HFFc6 (cell line): Measurements from ENCODE around the gene FOXK1. TPM values are rescaled to one million over a fixed set of nuclear protein-coding genes. Genes with fewer than 3 reads are reported as not detected.
A peak's percentile ranks its signal among the peaks of the same experiment; 100 is the strongest.

ENCODE experiments used
- DNase-seq: peaks from one replicate; pipeline ENCODE4 v3.0.0-alpha.2; 2018
- H3K27ac Mint-ChIP-seq: 2 replicates; pipeline ENCODE4 v1.8.0; 2020; ENCODE audit warnings: mild to moderate bottlenecking, mixed read lengths
- H3K27me3 Mint-ChIP-seq: 2 replicates; pipeline ENCODE4 v1.8.0; 2021; ENCODE audit warnings: mild to moderate bottlenecking, moderate library complexity, mixed read lengths; ENCODE audit not compliant: insufficient read depth
- H3K36me3 Mint-ChIP-seq: 2 replicates; pipeline ENCODE4 v1.8.0; 2021; ENCODE audit warnings: low read depth, mixed read lengths
- H3K4me1 Mint-ChIP-seq: 2 replicates; pipeline ENCODE4 v1.8.0; 2020; ENCODE audit warnings: low read depth, mixed read lengths
- H3K4me3 Mint-ChIP-seq: 2 replicates; pipeline ENCODE4 v1.8.0; 2020; ENCODE audit warnings: mild to moderate bottlenecking, moderate library complexity, mixed read lengths
- H3K9me3 Mint-ChIP-seq: 2 replicates; pipeline ENCODE4 v1.8.0; 2020; ENCODE audit warnings: mild to moderate bottlenecking, mixed read lengths
- total RNA-seq, 6 experiments: library from RNA; stranded (reverse); fragmentation: NEBNext Ultra II Directional; extraction: Animal tissue kit (Norgen Biotek cat#: 25700); gene quantifications; 2 replicates in 1 of 6; 3 replicates in 5 of 6; pipeline ENCODE4 v1.2.3, GENCODE V29; 2021
- TF ChIP-seq, protein P1 (sequence below): fragments of 200-600 bp; sonication (generic); IDR thresholded peaks from 2 replicates; pipeline ENCODE4 v1.5.0; 2021; ENCODE audit warnings: antibody characterized with exemption, mild to moderate bottlenecking

Gene FOXK1
- total RNA-seq, 6 experiments from 2014 or later = 33.8 to 39.4 (median 36.2) TPM

DNA sequence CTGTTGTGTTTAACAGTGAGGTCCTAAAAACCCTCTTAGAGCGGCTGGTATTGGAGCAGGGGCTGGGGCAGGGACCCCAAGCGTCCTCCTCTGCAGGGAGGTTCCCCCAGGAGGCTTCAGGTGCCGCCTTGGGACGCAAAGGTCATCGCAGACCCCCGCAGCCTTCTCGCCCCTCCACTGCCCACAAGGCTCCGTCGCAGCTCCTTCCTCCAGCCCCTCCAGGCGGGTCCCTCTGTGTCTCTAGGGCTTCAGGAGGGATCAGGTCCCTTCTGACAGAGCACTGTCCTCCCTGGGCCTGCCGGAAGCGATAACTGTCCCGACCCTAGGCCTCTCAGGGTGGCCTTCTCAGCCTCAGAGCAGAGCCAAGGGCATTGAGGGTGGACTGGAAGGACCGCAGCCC is 67.3 kb downstream of the FOXK1 start:
- Mint-ChIP-seq H3K27ac (no peak overlapping the region), H3K27me3 (no peaks in the 10 kb centered on the region; the same call in 1 of the 2 replicates), H3K9me3 (no peaks in the 10 kb centered on the region; the same call in 1 of the 2 replicates), H3K36me3 (peaks cover 26% of the 10 kb centered on the region), H3K4me1 (peaks cover 28% of the 10 kb centered on the region), H3K4me3 (no peak overlapping the region)
- TF ChIP-seq, protein P1, sequence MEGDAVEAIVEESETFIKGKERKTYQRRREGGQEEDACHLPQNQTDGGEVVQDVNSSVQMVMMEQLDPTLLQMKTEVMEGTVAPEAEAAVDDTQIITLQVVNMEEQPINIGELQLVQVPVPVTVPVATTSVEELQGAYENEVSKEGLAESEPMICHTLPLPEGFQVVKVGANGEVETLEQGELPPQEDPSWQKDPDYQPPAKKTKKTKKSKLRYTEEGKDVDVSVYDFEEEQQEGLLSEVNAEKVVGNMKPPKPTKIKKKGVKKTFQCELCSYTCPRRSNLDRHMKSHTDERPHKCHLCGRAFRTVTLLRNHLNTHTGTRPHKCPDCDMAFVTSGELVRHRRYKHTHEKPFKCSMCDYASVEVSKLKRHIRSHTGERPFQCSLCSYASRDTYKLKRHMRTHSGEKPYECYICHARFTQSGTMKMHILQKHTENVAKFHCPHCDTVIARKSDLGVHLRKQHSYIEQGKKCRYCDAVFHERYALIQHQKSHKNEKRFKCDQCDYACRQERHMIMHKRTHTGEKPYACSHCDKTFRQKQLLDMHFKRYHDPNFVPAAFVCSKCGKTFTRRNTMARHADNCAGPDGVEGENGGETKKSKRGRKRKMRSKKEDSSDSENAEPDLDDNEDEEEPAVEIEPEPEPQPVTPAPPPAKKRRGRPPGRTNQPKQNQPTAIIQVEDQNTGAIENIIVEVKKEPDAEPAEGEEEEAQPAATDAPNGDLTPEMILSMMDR = no peak
- no peak for DNase-seq

DNA sequence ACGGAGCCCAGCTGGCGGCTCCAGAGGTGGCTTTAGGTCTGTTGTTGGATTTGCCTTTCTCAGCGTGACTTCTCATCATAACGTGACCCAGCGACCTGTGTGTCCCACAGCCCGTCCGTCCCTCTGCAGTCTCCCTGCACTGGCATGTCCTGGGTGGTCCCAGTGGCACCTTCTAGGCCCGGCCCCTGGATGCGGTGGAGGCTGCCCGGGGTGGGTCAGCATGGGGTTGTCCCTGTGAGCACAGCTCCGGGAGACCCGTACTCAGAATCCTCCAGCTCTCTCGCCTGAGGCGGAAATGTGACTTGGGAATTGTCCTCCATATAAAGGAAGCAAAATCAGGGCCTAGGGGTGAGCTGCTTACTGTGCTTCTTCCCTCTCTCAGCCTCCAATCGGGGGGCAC is 67.7 kb downstream of the FOXK1 start:
- Mint-ChIP-seq H3K4me3 (no peak overlapping the region), H3K9me3 (no peaks in the 10 kb centered on the region; the same call in 1 of the 2 replicates), H3K4me1 (peaks cover 23% of the 10 kb centered on the region), H3K27me3 (no peaks in the 10 kb centered on the region; the same call in 1 of the 2 replicates), H3K36me3 (peaks cover 25% of the 10 kb centered on the region), H3K27ac (no peak overlapping the region)
- TF ChIP-seq, protein P1 = no peak
- no peak for DNase-seq

DNA sequence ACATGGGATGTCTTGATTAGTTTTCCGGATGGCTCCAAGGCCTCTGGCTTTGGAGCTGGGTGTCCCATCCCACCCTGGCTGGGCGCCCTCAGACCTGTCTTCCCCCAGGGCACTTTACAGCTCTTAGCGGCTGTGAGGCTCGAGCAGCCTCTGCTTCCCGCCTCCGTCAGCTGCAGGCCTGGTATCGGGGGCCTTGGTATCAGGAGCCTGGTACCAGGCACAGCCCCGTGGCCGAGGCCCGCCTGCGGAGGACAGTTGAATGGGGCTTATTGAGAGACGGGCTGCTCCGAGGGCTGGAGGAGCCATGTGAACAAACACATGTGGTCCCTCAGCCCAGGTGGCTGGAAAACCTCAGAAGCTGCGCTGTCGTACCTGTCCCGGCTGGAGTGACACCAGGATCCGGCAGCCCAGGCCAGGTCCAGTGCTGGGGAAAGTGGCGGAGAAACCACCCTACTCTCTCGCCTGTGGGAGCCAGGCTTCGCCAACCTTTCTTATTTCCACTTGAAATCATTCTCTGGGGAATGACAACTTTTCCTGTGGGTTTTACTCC is 69.4 kb downstream of the FOXK1 start:
- H3K27ac Mint-ChIP-seq = no peak overlapping the region
- H3K27me3 Mint-ChIP-seq = no peaks in the 10 kb centered on the region; the same call in 1 of the 2 replicates
- H3K4me3 Mint-ChIP-seq = no peak overlapping the region
- TF ChIP-seq, protein P1 = no peak
- peaks cover 9% of the 10 kb centered on the region for H3K4me1 Mint-ChIP-seq
- DNase-seq = no peak
- H3K36me3 Mint-ChIP-seq = peaks cover 19% of the 10 kb centered on the region
- no peaks in the 10 kb centered on the region for H3K9me3 Mint-ChIP-seq

DNA sequence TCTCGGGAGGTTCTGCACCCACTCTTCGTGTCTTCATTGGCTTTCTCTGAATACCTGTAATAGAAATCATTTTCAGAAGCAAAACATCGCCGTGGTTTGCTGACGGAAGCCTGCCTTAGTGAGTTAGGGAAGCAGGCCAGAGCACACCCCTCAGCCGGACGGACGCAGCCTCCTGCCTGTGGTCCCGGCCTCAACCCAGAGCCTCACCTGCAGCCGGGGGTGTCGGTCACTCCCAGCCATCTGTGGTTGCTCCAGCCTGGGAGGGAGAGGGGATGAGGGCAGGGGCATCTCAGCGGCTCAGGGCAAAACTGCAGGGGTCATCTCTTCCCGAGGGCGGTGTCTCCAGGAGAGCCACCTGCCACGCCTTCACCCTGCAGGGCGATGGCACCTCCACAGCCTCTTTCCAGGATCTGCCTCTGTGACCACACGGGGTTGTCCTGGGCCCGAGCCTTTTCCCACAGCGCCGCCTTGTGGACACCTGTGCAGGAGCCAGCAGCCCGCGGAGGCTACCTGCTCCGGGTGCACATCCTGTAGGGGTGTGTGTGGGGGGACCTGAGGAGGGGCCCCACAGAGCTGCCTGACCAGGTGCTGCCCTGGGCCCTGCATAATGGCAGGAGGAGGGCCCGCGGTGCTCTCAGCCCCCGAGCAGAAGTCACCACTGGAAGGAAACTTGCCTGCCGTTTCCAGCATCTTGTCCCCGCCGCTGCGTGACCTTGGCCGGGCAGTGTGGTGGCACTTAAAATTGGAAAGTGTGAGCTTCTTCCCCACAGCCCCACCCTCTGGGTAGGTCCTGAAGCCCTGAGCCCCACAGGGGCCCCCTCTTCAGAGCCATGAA is 71.7 kb downstream of the FOXK1 start:
- Mint-ChIP-seq H3K36me3 (peaks cover 3% of the 10 kb centered on the region; the same call in 1 of the 2 replicates), H3K4me1 (no peaks in the 10 kb centered on the region)

DNA sequence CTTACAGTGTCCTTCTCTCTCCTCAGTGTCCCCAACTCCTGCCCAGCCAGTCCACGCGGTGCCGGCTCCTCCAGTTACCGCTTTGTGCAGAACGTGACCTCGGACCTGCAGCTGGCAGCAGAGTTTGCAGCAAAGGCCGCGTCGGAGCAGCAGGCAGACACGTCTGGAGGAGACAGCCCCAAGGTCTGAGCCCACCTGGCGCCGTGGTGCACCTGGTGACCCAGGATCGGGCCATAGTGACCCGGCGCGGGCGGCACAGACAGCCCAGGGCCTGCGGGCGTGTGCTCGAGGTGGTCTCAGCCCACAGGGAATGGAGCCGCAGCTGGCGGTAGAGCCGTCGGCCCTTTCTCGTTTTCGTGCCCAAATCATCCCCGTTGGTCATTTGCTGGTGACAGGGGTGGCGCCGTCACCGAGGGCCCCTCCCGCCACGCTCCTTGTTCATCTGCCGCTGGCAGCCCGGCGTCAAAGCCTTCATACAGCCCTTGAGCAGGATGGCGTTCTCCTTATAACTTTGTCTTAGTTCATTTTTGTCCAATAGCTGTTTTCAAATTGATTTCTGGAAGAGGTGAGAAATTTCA is 72.4 kb downstream of the FOXK1 start:
- Mint-ChIP-seq H3K27me3 (no peaks in the 10 kb centered on the region; the same call in none of the 2 replicates), H3K36me3 (no peaks in the 10 kb centered on the region), H3K9me3 (no peaks in the 10 kb centered on the region), H3K4me1 (no peaks in the 10 kb centered on the region), H3K27ac (no peak overlapping the region), H3K4me3 (no peak overlapping the region)
- TF ChIP-seq, protein P1 = no peak
- no peak for DNase-seq

More for the DNA sequence above, 71.7 kb downstream of the FOXK1 start:
- Mint-ChIP-seq H3K4me3 (no peak overlapping the region), H3K27me3 (no peaks in the 10 kb centered on the region; the same call in none of the 2 replicates), H3K27ac (no peak overlapping the region), H3K9me3 (no peaks in the 10 kb centered on the region)
- TF ChIP-seq, protein P1 = peak; percentile 96
- DNase-seq = peak; percentile 25
